Osteoblast (primary cell): ENCODE data around the gene LRRC47. TPM values are rescaled to one million over a fixed set of nuclear protein-coding genes. Genes with fewer than 3 reads are reported as not detected.
A peak's percentile ranks its signal among the peaks of the same experiment; 100 is the strongest.

Experiments used
- DNase-seq: peaks from one replicate; pipeline ENCODE4 v3.0.0; 2011; ENCODE audit warnings: low spot score, mixed read lengths; ENCODE audit not compliant: insufficient read length; ENCODE audit errors: missing footprints
- H2AFZ ChIP-seq: 2 replicates; pipeline ENCODE4 v1.6.0; 2011; ENCODE audit warnings: mild to moderate bottlenecking, low read length
- H3K27ac ChIP-seq: 2 replicates; pipeline ENCODE4 v1.5.1; 2011; ENCODE audit warnings: mild to moderate bottlenecking, low read depth, low read length, moderate library complexity
- H3K27me3 ChIP-seq: 2 replicates; pipeline ENCODE4 v1.6.0; 2012; ENCODE audit warnings: mild to moderate bottlenecking, control low read depth, inconsistent platforms, low read length, moderate library complexity; ENCODE audit not compliant: insufficient read depth
- H3K36me3 ChIP-seq: 2 replicates; pipeline ENCODE4 v1.5.1; 2011; ENCODE audit warnings: mild to moderate bottlenecking, low read length, control low read depth, moderate library complexity; ENCODE audit not compliant: insufficient read depth
- H3K4me1 ChIP-seq: 2 replicates; pipeline ENCODE4 v1.5.1; 2011; ENCODE audit warnings: mild to moderate bottlenecking, low read length, control low read depth, moderate library complexity; ENCODE audit not compliant: insufficient read depth
- H3K4me2 ChIP-seq: 2 replicates; pipeline ENCODE4 v1.6.0; 2011; ENCODE audit warnings: mild to moderate bottlenecking, low read length; ENCODE audit not compliant: insufficient read depth
- H3K4me3 ChIP-seq: fragments of 200-600 bp; sonication (generic); 3 replicates; pipeline ENCODE4 v1.5.1; 2012; ENCODE audit warnings: mild to moderate bottlenecking, low read length, inconsistent platforms; ENCODE audit not compliant: insufficient read depth
- H3K79me2 ChIP-seq: 2 replicates; pipeline ENCODE4 v1.6.0; 2012; ENCODE audit warnings: mild to moderate bottlenecking, low read length, control low read depth, inconsistent platforms; ENCODE audit not compliant: insufficient read depth
- H3K9me3 ChIP-seq: 2 replicates; pipeline ENCODE4 v1.5.1; 2011; ENCODE audit warnings: low read depth, low read length, control low read depth
- H4K20me1 ChIP-seq: 2 replicates; pipeline ENCODE4 v1.6.0; 2012; ENCODE audit warnings: mild to moderate bottlenecking, low read length, control low read depth; ENCODE audit not compliant: insufficient read depth
- total RNA-seq: library from RNA; depleted of rRNA; stranded (reverse); fragments of >200 nt; gene quantifications from 2 replicates; pipeline ENCODE4 v1.2.3, GENCODE V29; 2012
- TF ChIP-seq, protein P1 (sequence below): IDR thresholded peaks from 2 replicates; pipeline ENCODE4 v1.5.1; 2011; ENCODE audit warnings: mild to moderate bottlenecking, low read depth, low read length, moderate library complexity; ENCODE audit errors: extremely low read depth

The LRRC47 gene
- total RNA-seq, 1 donor: 30.0 TPM

DNA sequence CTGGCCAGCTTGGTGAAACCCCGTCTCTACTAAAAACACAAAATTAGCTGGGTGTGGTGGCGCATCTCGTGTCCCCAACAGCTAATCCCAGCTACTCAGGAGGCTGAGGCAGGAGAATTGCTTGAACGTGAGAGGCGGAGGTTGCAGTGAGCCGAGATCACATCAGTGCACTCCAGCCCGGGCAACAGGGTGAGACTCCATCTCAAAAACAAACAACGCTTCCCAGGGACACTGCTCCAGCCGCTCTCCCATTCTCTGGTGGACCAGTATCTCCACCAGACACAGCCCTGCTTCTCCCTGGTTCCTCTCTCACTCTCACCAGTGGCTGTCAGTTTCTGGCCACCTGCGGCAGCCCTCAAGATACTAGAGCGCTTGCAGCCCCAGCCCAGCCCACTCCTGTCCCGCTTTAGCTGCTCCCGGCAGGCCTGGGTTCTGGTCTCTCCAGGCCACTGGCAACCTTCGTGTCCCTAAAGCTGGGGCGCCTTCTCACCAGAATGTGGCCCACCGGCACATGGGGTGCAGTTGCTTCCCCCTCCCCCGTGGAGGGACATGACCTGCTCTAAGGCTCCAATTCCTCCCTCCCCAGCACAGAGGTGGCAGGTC, 20.9 kb upstream of the LRRC47 start:
- Histone ChIP-seq H2AFZ (no peak overlapping the region), H3K9me3 (no peaks in the 10 kb centered on the region), H3K27me3 (no peaks in the 10 kb centered on the region), H3K36me3 (peaks cover 26% of the 10 kb centered on the region), H3K4me3 (no peak overlapping the region), H3K4me2 (no peak overlapping the region), H3K79me2 (no peaks in the 10 kb centered on the region), H4K20me1 (no peaks in the 10 kb centered on the region), H3K4me1 (no peaks in the 10 kb centered on the region), H3K27ac (no peak overlapping the region)
- TF ChIP-seq, protein P1, sequence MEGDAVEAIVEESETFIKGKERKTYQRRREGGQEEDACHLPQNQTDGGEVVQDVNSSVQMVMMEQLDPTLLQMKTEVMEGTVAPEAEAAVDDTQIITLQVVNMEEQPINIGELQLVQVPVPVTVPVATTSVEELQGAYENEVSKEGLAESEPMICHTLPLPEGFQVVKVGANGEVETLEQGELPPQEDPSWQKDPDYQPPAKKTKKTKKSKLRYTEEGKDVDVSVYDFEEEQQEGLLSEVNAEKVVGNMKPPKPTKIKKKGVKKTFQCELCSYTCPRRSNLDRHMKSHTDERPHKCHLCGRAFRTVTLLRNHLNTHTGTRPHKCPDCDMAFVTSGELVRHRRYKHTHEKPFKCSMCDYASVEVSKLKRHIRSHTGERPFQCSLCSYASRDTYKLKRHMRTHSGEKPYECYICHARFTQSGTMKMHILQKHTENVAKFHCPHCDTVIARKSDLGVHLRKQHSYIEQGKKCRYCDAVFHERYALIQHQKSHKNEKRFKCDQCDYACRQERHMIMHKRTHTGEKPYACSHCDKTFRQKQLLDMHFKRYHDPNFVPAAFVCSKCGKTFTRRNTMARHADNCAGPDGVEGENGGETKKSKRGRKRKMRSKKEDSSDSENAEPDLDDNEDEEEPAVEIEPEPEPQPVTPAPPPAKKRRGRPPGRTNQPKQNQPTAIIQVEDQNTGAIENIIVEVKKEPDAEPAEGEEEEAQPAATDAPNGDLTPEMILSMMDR: no peak
- peak; percentile 48 for DNase-seq

DNA sequence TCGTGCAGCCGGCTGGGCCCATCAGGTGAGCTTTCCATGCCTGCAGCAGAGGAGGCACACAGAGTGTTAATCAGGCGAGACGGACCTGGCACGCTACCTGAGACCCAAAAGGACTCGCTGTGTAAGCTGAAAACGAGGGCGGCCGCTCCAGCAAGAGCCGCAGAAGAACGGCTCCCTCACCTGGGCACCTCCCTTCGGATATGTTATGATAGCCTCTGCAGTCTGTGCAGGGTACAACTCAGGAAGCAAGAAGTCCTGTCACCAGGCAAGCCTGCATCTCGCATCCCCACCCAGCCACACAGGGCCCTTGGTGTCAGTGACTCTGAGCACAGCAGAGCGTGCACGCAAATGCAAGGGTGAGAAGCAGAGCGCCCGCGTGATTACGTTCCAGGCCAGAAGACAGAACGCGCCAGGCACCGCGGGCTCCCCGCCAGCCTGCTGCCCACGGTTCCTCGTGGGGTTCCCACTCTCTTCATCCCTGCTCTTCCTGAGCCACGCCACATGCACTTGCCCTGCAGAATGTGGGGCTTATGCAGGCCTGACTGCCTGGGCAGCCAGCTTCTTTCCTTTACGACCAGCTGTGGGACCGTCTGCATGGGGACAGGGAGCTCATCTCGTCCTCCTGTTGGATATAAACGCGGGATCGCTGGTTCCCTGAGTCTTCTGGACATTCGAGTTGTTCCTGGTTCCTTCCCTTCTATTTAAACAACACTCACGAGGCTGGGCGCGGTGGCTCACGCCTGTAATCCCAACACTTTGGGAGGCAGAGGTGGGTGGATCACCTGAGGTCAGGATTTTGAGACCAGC, 20.2 kb upstream of the LRRC47 start:
- TF ChIP-seq, protein P1: no peak

DNA sequence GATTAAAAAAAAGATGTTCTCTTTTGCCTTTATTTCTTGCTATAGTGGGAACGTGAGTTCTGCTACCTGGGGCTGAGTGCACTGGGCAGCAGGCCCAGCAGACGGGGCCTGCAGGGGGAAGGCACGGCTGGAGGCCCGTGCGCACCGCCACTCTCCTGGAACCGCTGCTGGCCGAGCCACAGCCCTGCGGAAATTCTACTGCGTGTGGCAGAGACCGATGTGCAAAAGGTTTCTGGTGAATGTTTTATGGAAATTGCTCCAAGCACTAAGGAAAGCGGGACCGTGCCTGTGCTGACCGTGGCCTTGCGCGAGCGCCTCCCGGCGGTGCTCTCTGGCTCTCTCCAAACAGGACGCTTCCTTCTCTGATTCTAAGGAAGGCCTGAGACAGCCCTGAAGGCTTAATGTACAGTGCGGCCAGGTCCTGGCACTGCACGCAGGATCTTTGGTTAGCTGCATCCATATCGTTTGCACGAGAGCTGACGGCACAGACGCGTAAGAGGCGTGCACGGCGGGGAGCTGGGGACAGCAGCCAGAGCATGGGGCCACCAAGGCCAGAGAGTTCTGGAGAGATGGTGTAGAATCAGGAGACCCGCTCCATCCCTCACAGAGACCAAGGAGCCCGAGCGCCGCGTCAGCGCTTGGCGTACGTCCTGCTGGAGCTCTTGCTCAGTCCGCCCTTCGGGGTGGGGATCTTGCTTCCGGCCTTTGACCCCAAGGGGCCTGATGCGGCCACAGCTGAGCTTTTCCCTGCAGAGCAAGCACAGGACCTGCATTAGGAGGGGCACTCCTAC, 18.7 kb upstream of the LRRC47 start:
- TF ChIP-seq, protein P1: no peak
- H3K27ac ChIP-seq: no peak overlapping the region
- no peak overlapping the region for H3K4me3 ChIP-seq
- no peaks in the 10 kb centered on the region for H3K9me3 ChIP-seq
- peaks cover 14% of the 10 kb centered on the region for H3K36me3 ChIP-seq
- H3K27me3 ChIP-seq: no peaks in the 10 kb centered on the region
- no peak overlapping the region for H3K4me2 ChIP-seq
- H3K79me2 ChIP-seq: no peaks in the 10 kb centered on the region
- H2AFZ ChIP-seq: no peak overlapping the region
- no peaks in the 10 kb centered on the region for H4K20me1 ChIP-seq
- peak; percentile 52 for DNase-seq
- H3K4me1 ChIP-seq: no peaks in the 10 kb centered on the region

More for the DNA sequence above, 20.2 kb upstream of the LRRC47 start:
- Histone ChIP-seq H3K4me2 (no peak overlapping the region), H3K4me1 (no peaks in the 10 kb centered on the region), H4K20me1 (no peaks in the 10 kb centered on the region), H3K36me3 (peaks cover 26% of the 10 kb centered on the region), H3K79me2 (no peaks in the 10 kb centered on the region), H3K4me3 (no peak overlapping the region), H3K27ac (no peak overlapping the region), H2AFZ (no peak overlapping the region), H3K9me3 (no peaks in the 10 kb centered on the region), H3K27me3 (no peaks in the 10 kb centered on the region)
- peak; percentile 35 for DNase-seq
